A549 (cell line): ENCODE measurements around the gene NAA38.

Experiments used
- BHLHE40 ChIP-seq: IDR thresholded peaks from 2 replicates; pipeline ENCODE4 v1.6.1; 2012; ENCODE audit warnings: low read depth, low read length, inconsistent platforms
- CTCF ChIP-seq: fragments of >200 bp; sonication (Bioruptor Twin); formaldehyde crosslinking; IDR thresholded peaks from 3 replicates; pipeline ENCODE4 v1.5.1; 2016
- FOSB ChIP-seq: fragments of 250-450 bp; sonication (Bioruptor Pico); IDR thresholded peaks from 2 replicates; pipeline ENCODE4 v1.5.0; 2020; ENCODE audit warnings: mild to moderate bottlenecking, moderate library complexity
- HDAC2 ChIP-seq: fragments of 200-600 bp; sonication (generic); IDR thresholded peaks from 2 replicates; pipeline ENCODE4 v1.6.1; 2016
- HMGXB4 ChIP-seq: fragments of 250-450 bp; sonication (Bioruptor Pico); IDR thresholded peaks from 2 replicates; pipeline ENCODE4 v1.5.0; 2021; ENCODE audit warnings: mild to moderate bottlenecking, moderate library complexity, borderline replicate concordance
- HOXA7 ChIP-seq: fragments of 250-450 bp; sonication (Bioruptor Pico); IDR thresholded peaks from 2 replicates; pipeline ENCODE4 v1.5.0; 2020; ENCODE audit warnings: mild to moderate bottlenecking, moderate library complexity
- MAFK ChIP-seq: fragments of 450-650 bp; IDR thresholded peaks from 2 replicates; pipeline ENCODE4 v1.6.1; 2014; ENCODE audit not compliant: partially characterized antibody
- NPAS2 ChIP-seq: fragments of 250-450 bp; sonication (Bioruptor Pico); IDR thresholded peaks from 2 replicates; pipeline ENCODE4 v1.8.0; 2022; ENCODE audit warnings: mild to moderate bottlenecking, moderate library complexity, borderline replicate concordance
- POLR2A ChIP-seq: IDR thresholded peaks from 2 replicates; pipeline ENCODE4 v1.6.1; 2012; ENCODE audit warnings: mild to moderate bottlenecking, low read length
- RAD21 ChIP-seq, 2 experiments: fragments of >200 bp in 1 of 2; sonication (Bioruptor Twin) in 1 of 2; formaldehyde crosslinking in 1 of 2; IDR thresholded peaks in 1 of 2; conservative IDR thresholded peaks in 1 of 2; 2 replicates in 1 of 2; 3 replicates in 1 of 2; pipeline ENCODE4 v1.6.1; 2012 to 2018; ENCODE audit warnings: inconsistent platforms in 1 of 2
- RNF2 ChIP-seq: fragments of 200-600 bp; sonication (generic); IDR thresholded peaks from 2 replicates; pipeline ENCODE4 v1.6.1; 2016; ENCODE audit warnings: low read depth, mild to moderate bottlenecking, antibody characterized with exemption, moderate library complexity, borderline replicate concordance
- TF ChIP-seq, protein P1 (sequence below): IDR thresholded peaks from 2 replicates; pipeline ENCODE4 v1.6.1; 2012
- TF ChIP-seq, protein P2 (sequence below): fragments of 200-600 bp; sonication (generic); IDR thresholded peaks from 2 replicates; pipeline ENCODE4 v1.6.1; 2016; ENCODE audit warnings: antibody characterized with exemption, mild to moderate bottlenecking, moderate library complexity

DNA sequence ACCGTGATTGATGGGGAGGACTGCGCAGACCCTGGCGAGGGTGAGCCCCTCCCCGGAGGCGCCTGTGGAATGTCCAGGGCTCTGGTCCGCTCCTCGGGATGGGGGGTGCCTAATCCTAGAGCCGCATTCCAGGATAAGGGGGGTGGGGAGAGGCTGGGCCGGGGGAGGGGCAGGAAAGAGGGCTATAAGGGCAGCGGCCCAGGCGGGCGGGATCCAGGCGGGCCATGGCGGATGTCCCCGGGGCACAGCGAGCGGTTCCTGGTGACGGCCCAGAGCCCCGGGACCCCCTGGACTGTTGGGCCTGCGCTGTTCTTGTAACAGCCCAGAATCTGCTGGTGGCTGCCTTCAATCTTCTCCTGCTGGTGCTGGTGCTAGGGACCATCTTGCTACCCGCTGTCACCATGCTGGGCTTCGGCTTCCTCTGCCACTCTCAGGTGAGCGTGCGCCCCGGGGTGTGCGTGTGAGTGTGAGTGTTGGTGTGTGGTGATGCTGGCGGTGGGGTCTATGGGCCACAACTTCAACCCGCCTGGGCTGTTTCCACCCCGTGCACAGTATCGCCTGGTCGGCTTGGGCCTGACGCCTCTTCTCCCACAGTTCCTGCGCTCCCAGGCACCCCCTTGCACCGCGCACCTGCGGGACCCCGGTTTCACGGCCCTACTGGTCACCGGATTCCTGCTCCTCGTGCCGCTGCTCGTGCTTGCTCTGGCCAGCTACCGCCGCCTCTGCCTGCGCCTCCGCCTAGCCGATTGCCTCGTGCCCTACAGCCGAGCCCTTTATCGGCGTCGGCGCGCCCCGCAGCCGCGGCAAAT is 2.3 kb downstream of the NAA38 start, which contains the start of gene TMEM88:
- TF ChIP-seq CTCF (no peak), RAD21 (conservative IDR thresholded peaks at IDR 0.05 in 1 of 2, IDR thresholded peaks at IDR 0.05 in 1 of 2) (no peak), MAFK (no peak), HDAC2 (no peak), NPAS2 (CRISPR knock-in tag) (no peak), BHLHE40 (no peak), RNF2 (no peak), HMGXB4 (CRISPR knock-in tag) (no peak), HOXA7 (no peak), FOSB (no peak), POLR2A (no peak)
- TF ChIP-seq, protein P1, sequence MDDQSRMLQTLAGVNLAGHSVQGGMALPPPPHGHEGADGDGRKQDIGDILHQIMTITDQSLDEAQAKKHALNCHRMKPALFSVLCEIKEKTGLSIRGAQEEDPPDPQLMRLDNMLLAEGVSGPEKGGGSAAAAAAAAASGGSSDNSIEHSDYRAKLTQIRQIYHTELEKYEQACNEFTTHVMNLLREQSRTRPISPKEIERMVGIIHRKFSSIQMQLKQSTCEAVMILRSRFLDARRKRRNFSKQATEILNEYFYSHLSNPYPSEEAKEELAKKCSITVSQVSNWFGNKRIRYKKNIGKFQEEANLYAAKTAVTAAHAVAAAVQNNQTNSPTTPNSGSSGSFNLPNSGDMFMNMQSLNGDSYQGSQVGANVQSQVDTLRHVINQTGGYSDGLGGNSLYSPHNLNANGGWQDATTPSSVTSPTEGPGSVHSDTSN: no peak
- TF ChIP-seq, protein P2, sequence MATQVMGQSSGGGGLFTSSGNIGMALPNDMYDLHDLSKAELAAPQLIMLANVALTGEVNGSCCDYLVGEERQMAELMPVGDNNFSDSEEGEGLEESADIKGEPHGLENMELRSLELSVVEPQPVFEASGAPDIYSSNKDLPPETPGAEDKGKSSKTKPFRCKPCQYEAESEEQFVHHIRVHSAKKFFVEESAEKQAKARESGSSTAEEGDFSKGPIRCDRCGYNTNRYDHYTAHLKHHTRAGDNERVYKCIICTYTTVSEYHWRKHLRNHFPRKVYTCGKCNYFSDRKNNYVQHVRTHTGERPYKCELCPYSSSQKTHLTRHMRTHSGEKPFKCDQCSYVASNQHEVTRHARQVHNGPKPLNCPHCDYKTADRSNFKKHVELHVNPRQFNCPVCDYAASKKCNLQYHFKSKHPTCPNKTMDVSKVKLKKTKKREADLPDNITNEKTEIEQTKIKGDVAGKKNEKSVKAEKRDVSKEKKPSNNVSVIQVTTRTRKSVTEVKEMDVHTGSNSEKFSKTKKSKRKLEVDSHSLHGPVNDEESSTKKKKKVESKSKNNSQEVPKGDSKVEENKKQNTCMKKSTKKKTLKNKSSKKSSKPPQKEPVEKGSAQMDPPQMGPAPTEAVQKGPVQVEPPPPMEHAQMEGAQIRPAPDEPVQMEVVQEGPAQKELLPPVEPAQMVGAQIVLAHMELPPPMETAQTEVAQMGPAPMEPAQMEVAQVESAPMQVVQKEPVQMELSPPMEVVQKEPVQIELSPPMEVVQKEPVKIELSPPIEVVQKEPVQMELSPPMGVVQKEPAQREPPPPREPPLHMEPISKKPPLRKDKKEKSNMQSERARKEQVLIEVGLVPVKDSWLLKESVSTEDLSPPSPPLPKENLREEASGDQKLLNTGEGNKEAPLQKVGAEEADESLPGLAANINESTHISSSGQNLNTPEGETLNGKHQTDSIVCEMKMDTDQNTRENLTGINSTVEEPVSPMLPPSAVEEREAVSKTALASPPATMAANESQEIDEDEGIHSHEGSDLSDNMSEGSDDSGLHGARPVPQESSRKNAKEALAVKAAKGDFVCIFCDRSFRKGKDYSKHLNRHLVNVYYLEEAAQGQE: no peak
